Neutrophil (primary cell): ENCODE data around the gene IMPA2.

ENCODE experiments used
- H3K27ac ChIP-seq: fragments of 200-600 bp; sonication (generic); 2 replicates; pipeline ENCODE4 v1.5.1; 2016; ENCODE audit warnings: mild to moderate bottlenecking, moderate library complexity
- H3K27me3 ChIP-seq: fragments of 200-600 bp; sonication (generic); 2 replicates; pipeline ENCODE4 v1.6.0; 2016; ENCODE audit warnings: mild to moderate bottlenecking
- H3K36me3 ChIP-seq: fragments of 200-600 bp; sonication (generic); 2 replicates; pipeline ENCODE4 v1.5.1; 2017
- H3K4me1 ChIP-seq, 2 experiments: fragments of 200-600 bp in 1 of 2; sonication (generic) in 1 of 2; 1 replicate in 1 of 2; 2 replicates in 1 of 2; pipeline versions ENCODE4 v1.5.1 to v1.6.1; 2013 to 2016; ENCODE audit warnings: low read depth in 1 of 2, low read length in 1 of 2, mild to moderate bottlenecking in 1 of 2, moderate library complexity in 1 of 2; ENCODE audit not compliant: control insufficient read depth in 1 of 2, insufficient read depth in 1 of 2
- H3K4me3 ChIP-seq, 2 experiments: fragments of 200-600 bp in 1 of 2; sonication (generic) in 1 of 2; 1 replicate in 1 of 2; 2 replicates in 1 of 2; pipeline ENCODE4 v1.5.1; 2013 to 2016; ENCODE audit warnings: low read depth in 1 of 2, low read length in 1 of 2, mild to moderate bottlenecking in 1 of 2, moderate library complexity in 1 of 2
- H3K9me3 ChIP-seq: fragments of 200-600 bp; sonication (generic); 2 replicates; pipeline ENCODE4 v1.5.1; 2016
- TF ChIP-seq, protein P1 (sequence below): fragments of 200-600 bp; sonication (generic); IDR thresholded peaks from 2 replicates; pipeline ENCODE4 v1.5.1; 2016; ENCODE audit warnings: antibody characterized with exemption

The IMPA2 gene

DNA sequence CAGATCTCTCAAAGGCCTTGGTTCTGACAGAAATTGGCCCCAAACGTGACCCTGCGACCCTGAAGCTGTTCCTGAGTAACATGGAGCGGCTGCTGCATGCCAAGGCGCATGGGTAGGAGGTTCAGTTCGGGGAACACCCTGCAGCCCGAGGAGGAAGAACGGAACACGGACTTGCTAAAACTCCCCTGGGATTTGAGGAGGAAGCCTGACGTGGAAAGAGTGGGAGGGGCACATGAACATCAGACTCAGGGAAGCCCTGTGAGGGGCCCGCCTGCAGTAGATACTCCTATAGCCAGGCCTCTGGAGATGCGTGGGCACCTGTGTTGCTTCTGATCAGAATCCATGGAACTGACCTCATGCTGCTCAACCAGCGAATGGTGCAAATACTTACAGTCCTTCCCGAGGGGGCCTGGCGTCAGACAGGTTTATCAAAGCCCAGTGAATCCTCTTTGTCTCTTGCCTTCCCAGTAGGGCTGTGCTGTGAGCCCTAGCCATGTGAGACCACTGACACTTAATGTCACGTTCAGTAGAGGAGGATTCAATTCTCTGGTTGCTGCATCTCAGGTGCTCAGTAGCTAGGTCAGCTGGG lies 46.8 kb downstream of the IMPA2 start:
- no peak overlapping the region for H3K27ac ChIP-seq
- H3K27me3 ChIP-seq = no peaks in the 10 kb centered on the region
- H3K36me3 ChIP-seq = peaks cover 97% of the 10 kb centered on the region
- TF ChIP-seq, protein P1, sequence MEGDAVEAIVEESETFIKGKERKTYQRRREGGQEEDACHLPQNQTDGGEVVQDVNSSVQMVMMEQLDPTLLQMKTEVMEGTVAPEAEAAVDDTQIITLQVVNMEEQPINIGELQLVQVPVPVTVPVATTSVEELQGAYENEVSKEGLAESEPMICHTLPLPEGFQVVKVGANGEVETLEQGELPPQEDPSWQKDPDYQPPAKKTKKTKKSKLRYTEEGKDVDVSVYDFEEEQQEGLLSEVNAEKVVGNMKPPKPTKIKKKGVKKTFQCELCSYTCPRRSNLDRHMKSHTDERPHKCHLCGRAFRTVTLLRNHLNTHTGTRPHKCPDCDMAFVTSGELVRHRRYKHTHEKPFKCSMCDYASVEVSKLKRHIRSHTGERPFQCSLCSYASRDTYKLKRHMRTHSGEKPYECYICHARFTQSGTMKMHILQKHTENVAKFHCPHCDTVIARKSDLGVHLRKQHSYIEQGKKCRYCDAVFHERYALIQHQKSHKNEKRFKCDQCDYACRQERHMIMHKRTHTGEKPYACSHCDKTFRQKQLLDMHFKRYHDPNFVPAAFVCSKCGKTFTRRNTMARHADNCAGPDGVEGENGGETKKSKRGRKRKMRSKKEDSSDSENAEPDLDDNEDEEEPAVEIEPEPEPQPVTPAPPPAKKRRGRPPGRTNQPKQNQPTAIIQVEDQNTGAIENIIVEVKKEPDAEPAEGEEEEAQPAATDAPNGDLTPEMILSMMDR = no peak
- H3K9me3 ChIP-seq = no peaks in the 10 kb centered on the region
- H3K4me1 ChIP-seq = no peaks in the 10 kb centered on the region
- no peak overlapping the region for H3K4me3 ChIP-seq

DNA sequence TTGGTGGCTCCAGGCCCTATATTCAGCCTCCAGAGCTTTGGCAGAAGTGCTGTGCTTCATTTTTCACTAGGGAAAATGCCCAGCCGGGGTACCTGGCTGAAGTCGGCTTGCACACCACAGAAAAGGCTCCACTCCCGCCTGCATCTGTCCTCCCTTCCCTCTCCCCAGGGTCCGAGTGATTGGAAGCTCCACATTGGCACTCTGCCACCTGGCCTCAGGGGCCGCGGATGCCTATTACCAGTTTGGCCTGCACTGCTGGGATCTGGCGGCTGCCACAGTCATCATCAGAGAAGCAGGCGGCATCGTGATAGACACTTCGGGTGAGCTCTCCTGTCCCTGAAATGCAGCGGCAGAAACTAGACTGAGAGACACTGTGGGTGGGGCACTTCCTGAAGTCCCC lies 47.4 kb downstream of the IMPA2 start:
- H3K9me3 ChIP-seq = no peaks in the 10 kb centered on the region
- H3K4me3 ChIP-seq = no peak overlapping the region
- H3K36me3 ChIP-seq = peaks cover 97% of the 10 kb centered on the region
- H3K27ac ChIP-seq = no peak overlapping the region
- TF ChIP-seq, protein P1 = no peak
- no peaks in the 10 kb centered on the region for H3K4me1 ChIP-seq
- H3K27me3 ChIP-seq = no peaks in the 10 kb centered on the region

GRCh38 chr18:12029786-12030584 lies 48.7 kb downstream of the IMPA2 start:
- Histone ChIP-seq H3K9me3 (no peaks in the 10 kb centered on the region), H3K4me3 (no peak overlapping the region), H3K27me3 (no peaks in the 10 kb centered on the region), H3K36me3 (peaks cover 97% of the 10 kb centered on the region), H3K27ac (no peak overlapping the region), H3K4me1 (no peaks in the 10 kb centered on the region)
- TF ChIP-seq, protein P1 = no peak

GRCh38 chr18:12030670-12031069 lies 49.4 kb downstream of the IMPA2 start:
- Histone ChIP-seq H3K27me3 (no peaks in the 10 kb centered on the region), H3K9me3 (no peaks in the 10 kb centered on the region), H3K27ac (no peak overlapping the region), H3K4me3 (no peak overlapping the region), H3K4me1 (no peaks in the 10 kb centered on the region), H3K36me3 (peaks cover 91% of the 10 kb centered on the region)
- TF ChIP-seq, protein P1 = no peak

DNA sequence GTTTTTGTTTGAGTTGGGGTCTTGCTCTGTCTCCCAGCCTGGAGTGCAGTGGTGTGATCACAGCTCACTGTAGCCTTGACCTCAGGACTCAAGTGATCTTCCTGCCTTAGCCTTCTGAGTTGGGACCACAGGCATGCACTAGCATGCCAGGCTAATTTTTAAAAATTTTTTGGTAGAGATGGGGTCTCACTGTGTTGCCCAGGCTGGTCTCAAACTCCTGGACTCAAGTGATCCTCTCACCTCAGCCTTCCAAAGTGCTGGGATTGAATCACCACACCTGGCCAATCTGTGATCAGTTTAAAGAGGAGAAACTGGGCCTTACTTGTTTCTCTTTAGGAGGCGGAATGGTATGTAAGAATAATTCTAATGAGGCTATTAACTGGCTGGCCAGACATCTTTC lies 49.9 kb downstream of the IMPA2 start:
- Histone ChIP-seq H3K36me3 (peaks cover 88% of the 10 kb centered on the region), H3K4me1 (no peaks in the 10 kb centered on the region), H3K27ac (no peak overlapping the region), H3K27me3 (no peaks in the 10 kb centered on the region), H3K4me3 (no peak overlapping the region), H3K9me3 (no peaks in the 10 kb centered on the region)
- TF ChIP-seq, protein P1 = no peak
